GM08714 (cell line): Measurements from ENCODE around the gene GHRHR.

Experiments used
- H3K4me3 ChIP-seq: fragments of 200-500 bp; sonication (Bioruptor generic); 2 replicates; pipeline ENCODE4 v1.5.1; 2014; ENCODE audit warnings: mild to moderate bottlenecking, low read length, inconsistent platforms
- ZNF274 ChIP-seq: IDR thresholded peaks from 2 replicates; pipeline ENCODE4 v1.6.1; 2012; ENCODE audit warnings: mild to moderate bottlenecking, low read depth, low read length

The GHRHR gene

DNA sequence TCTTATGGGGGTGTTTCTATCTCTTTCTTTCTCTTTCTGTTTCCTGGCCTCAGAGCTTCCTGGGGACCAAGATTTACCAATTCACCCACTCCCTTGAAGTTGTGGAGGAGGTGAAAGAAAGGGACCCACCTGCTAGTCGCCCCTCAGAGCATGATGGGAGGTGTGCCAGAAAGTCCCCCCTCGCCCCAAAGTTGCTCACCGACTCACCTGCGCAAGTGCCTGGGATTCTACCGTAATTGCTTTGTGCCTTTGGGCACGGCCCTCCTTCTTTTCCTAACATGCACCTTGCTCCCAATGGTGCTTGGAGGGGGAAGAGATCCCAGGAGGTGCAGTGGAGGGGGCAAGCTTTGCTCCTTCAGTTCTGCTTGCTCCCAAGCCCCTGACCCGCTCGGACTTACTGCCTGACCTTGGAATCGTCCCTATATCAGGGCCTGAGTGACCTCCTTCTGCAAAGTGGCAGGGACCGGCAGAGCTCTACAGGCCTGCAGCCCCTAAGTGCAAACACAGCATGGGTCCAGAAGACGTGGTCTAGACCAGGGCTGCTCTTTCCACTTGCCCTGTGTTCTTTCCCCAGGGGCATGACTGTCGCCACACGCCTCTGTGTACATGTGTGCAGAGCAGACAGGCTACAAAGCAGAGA is 39.9 kb upstream of the GHRHR start:
- H3K4me3 ChIP-seq, result no peak overlapping the region

DNA sequence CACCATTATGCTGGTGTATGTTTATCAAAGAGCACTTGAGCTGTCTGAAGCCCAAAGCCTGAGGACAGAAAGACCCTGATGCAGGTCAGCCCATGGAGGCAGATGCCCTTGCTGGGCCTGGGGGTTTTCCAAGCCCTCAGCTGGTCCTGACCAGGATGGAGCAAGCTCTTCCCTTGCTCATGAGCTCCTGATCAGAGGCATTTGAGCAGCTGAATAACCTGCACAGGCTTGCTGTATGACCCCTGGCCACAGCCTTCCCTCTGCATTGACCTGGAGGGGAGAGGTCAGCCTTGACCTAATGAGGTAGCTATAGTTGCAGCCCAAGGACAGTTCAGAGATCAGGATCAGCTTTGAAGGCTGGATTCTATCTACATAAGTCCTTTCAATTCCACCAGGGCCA is 39.1 kb upstream of the GHRHR start:
- no peak for TF ChIP-seq ZNF274
- H3K4me3 ChIP-seq, result no peak overlapping the region

More for the DNA sequence above, 39.9 kb upstream of the GHRHR start:
- no peak for TF ChIP-seq ZNF274

DNA sequence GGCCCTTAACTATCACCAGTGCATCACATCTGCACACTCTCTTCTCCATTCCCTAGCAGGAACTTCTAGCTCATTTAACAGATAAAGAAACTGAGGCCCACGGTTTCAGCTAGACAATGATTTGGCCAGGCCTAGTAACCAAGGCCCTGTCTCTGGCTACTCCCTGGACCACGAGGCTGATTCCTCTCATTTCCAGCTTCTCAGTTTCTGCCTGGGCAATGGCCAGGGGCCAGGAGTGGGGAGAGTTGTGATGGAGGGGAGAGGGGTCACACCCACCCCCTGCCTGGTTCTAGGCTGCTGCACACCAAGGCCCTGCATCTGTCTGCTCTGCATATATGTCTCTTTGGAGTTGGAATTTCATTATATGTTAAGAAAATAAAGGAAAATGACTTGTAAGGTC is 38.6 kb upstream of the GHRHR start:
- no peak for TF ChIP-seq ZNF274
- no peak overlapping the region for H3K4me3 ChIP-seq

DNA sequence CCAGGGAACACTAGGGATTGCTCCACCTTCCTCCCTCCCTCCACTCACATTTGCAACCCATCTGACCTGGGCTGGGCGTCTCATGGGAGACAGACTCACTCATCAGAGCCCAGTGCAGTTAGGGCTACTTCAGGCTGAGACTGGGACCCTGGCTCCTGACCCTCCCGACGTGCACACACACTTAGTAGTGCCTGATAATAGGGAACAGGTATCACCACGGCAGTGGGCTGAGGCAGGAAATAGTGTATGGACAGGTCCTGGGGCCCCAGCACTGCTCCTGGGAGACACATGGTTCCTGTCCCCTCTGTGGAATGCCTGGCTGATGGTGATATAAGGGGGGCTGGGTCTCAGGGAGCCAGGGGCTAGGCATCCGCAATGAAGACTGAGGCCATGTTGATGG is 37.8 kb upstream of the GHRHR start:
- no peak overlapping the region for H3K4me3 ChIP-seq
- no peak for TF ChIP-seq ZNF274

DNA sequence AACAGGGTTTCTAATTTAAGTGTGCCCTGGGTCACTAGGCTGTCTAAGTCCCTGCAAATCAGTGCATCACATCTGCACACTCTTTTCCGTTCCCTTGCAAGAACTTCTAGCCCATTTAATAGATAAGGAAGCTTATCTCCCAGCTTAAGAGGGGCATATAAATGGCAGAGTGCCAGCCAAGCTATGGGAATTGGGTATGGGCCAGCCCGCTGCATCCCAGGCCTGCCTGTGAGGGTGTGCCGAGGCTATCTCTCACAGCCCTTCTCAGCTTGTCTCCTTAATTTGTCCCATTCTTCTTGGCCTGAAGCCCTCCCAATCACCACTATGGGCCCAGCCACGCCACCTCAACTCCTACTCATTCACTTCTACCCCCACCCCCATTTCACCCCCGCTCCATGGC is 37.4 kb upstream of the GHRHR start:
- TF ChIP-seq ZNF274, result no peak

DNA sequence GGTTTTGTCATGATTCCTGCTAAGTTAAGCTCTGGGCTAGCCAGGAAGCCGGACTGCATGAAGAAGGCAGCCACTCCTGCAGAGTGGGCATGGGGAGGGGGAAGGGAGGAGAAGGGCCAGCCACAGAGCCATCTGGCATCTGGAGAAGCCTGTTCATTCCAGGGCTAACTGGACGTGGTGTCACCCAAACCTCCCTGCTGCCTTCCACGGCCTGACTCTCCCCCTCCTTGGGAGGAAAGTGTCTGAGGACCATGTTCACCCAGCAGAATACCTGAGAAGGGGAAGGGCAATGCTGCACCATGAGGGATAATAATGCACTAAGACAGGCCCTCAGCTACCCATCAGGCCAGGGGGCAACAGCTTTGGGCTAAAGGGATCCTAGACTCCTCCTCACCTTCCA is 36.7 kb upstream of the GHRHR start:
- no peak for TF ChIP-seq ZNF274

More for the DNA sequence above, 37.4 kb upstream of the GHRHR start:
- H3K4me3 ChIP-seq, result no peak overlapping the region

DNA sequence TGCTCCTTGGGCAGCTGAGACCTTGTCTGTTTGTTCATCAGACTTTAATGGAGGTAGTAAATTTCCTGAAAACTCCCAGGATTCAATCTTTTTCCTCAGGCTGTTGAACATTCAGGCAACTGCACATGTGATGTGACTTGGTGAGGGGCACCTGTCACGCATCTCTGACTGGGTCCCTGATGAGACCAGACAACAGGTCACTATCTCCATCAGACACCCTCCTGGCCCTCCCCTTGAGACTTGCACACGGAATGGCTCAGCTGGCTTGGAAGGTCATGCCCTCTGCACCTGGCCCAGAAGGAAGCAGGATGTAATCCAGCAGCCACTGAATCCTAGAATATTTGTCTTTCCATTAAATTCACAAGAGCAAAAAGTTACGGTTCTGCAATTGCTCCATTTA is 36.2 kb upstream of the GHRHR start:
- no peak for TF ChIP-seq ZNF274
- no peak overlapping the region for H3K4me3 ChIP-seq

More for the DNA sequence above, 36.7 kb upstream of the GHRHR start:
- no peak overlapping the region for H3K4me3 ChIP-seq

DNA sequence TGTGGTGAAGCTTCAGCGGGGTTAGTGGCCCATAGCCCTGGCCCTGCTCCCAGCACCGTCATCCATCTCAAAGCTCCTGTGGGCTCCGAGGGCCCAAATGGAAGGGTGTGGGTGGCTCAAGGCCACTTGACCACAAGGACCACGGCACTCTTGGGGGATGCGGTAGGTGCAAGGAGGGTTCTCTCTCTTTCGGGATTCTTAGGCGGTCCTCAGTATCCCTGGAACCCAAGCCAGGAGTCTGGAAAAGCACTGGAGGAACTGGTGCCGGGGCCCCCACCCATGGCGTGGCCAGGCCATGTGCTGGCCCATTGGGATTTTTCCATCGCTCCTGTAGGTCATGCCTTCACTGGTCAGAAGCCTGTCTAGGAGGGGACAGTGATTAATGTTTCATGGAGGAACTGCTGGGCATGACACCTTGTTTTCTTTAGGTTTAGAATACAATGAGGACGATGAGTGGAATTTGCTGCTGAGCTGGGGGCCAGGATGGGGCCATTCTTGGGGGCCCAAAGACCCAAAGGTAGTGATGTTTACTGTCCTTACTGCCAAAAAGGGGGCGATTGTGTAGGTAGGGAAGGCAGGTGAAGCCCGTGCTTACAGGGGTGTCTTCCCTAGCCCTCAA is 35.4 kb upstream of the GHRHR start:
- H3K4me3 ChIP-seq, result no peak overlapping the region
- no peak for TF ChIP-seq ZNF274

DNA sequence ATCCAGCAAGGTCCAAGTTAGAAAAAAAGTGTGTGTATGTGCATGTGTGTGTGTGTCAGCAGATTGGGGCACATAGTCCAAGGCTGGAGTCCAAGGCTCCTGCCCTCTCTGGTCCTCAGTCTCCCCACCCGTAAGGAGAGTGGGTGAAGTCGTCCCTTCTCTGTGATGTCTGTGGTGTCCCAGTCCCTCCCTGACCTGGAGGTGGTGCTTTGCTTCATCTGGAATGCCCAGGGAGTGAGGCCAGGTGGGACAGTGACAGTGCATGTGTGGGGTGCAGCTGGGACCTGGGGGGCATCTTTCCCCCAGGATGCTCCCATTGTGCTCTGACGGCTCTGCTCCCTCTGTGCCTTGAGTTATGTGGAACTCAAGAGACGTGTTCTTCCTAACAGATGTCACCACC is 34.1 kb upstream of the GHRHR start:
- no peak overlapping the region for H3K4me3 ChIP-seq
- TF ChIP-seq ZNF274, result no peak

DNA sequence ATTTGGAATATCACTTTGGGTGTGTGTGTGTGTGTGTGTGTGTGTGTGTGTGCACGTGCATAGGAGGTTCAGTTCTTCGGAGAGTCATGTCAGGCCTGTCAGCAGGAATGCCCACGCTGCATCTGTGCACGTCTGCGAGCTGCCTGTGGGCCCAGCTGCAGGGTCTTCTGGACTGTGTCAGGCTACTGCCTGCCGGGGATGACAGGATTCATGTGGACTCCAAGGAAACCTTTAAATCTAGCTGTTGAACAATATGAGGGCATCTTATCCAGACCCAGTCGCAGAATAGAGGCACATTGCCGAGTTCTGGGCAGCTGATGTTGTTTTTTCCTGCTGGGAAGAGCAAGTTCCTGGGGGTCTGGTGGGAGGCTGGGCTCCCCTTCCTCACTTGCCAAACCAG is 33.1 kb upstream of the GHRHR start:
- H3K4me3 ChIP-seq, result no peak overlapping the region
- TF ChIP-seq ZNF274, result no peak

DNA sequence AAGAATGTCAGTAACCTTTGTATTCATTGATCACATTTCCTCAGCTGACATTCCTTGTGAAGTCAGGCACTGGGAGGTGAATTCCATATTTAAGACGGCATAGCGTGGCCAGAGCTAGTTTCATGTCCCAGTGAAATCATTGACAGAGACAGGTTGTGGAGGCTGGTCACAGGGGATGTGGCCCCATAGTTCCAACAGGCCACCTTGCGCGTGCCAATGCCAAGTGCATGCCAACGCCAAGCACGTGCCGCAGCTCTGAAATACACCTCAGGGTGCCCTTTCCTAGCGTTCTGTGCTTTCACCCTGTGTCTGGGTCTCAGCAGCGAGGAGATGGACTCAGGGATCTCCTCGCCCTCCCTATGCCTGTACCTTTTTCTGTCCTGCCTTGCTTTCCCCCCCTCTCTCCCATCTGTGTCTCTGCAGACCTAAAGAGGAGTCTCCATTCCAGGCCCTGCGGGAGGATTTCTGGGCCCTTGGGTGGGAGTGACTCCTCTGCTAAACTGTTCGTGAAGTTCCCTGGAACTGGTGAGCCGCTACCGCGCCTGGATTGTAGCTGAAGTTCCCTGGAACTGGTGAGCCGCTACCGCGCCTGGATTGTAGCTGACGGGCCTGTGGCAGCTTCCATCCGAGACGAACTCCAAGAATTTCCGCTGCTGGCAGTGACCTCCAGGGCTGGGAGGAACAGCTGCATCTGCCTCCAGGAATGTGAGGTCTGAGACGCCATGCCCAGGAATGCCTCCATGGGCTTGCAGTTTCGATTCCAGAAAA is 32.4 kb upstream of the GHRHR start:
- TF ChIP-seq ZNF274, result no peak
- H3K4me3 ChIP-seq, result no peak overlapping the region

DNA sequence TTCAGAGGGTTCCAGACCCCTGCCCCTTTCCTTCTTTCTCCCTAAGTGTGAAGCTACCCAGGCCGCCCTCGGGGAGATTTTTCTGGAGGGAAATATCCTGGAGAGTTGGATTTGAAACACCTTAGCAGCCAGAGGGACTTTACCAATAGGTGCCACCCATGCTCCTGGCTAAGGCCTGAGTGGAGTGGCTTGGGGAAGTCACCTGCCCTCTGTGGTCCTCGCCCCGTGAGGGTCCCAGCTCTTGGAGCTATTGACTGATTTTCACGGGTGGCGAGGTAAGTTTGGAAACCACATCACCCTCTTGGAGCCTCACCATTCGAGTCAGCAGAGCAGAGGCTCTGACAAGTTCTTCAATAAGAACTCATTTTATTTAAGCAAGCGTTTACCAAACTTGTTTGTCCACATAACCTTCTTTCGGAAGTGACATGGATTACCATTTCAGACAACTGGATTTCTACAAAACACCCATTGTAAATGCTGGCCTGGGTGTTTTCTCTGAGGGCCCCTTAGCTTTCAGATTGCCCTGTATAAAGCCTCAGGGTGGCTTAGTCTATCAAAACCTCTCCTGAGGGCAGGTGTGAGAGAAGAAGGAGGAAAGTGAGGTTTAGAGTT is 31.7 kb upstream of the GHRHR start:
- no peak overlapping the region for H3K4me3 ChIP-seq
- TF ChIP-seq ZNF274, result no peak

DNA sequence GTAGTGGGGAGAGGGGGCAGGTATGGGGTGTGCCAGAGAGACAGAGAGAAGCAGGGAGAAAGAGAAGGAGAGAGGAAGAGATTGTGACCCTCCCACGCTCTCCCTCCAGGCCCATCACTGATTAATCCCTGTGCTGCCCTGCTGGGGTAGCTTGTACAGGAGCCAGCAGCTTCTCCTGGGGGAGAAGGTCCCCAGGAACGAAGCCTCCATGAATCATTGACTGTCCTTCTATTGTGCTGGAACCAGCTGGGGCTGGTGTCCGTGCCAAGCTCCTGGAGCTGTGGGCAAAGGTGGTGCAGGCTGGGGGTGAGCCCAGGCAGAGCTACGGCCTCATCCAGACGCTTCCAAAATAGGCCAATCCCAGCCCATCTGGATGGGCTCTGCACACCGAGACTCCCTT is 31.2 kb upstream of the GHRHR start:
- TF ChIP-seq ZNF274, result no peak
- H3K4me3 ChIP-seq, result no peak overlapping the region

DNA sequence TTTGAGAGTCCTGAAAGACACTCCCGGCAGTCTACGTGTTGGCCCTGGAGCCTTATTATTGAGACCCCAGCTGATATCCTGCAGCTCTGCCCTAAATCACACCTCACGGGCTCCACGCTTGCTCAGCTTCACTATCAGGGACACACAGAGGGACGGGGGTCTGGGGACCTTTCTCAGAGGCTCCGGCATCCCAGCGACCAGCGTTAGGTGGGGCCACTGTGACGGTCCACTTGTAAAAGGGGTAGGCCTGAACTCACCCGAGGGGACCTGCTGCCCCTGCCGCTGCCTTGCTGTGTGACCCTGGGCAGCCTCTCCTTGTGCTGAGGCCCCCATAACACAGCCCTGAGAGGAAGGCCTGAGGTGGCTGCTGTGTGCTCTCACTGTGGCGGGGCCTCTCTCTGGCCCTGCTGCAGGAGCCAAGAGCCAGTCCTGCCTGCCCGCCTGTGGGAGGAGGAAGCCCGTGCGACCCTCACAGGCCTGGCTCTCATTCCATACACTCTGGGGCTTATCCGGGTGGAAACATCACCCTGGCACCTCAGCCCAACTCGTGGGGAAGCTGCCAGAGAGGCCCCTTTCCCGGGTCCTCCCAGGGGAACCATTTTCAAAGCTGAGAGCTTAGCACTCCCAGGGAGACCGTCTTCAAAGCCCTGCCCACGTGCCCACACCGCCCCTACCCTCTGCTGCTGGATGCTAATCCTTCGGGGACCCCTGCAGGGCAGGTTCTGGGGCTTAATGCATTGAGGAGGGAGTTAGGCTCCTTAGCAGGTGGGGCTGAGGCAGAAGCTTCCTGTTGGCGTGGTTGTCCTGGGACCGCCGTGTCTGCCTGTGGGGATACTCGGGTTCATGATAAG is 30.4 kb upstream of the GHRHR start:
- TF ChIP-seq ZNF274, result no peak

More for the DNA sequence above, 30.4 kb upstream of the GHRHR start:
- H3K4me3 ChIP-seq, result no peak overlapping the region
